ENCODE data around the gene PHF5A.
A peak's percentile ranks its signal among the peaks of the same experiment; 100 is the strongest.

PHF5A gene

DNA sequence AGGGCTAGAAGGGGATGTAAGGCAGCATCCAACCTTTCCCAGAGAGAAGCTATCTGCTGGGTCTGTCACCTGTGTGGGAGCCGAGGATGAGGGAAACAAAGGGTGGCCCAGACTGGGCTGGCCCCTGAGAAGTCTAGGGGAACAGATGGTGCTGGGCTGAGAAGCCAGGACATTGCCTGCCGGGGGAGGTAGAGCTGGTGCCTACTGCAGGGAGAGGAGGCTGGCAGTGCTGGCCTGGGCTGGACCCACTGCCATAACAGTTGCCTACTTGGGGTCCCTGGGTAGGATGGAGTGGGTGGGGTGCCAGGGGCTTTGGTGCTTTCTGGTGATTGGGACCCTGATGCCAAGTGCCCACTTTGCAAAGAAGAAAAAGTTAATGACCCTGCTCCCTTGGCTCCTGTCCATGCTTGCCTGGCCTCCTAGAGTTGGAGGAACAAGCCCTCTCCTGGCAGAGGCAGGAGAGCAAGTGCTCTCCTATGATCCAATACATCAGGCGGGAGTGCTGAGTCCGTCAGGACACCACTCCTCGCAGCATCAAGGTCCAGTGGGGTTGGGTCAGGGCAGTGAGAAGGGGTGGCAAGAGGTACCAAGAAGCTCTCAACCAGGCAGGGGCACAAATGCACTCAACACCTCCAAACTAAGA is 34.0 kb downstream of the PHF5A start:
- 0 out of 2 replicates have a peak, but pooled peaks have one; percentile 22 for TF ChIP-seq POLR2AphosphoS5 (IDR thresholded peaks at IDR 0.05; ENCODE audit: low read depth, low read length)

GRCh38 chr22:41431656-41432055 is 36.8 kb downstream of the PHF5A start:
- TF ChIP-seq REST (IDR thresholded peaks at IDR 0.05; ENCODE audit: insufficient read depth in 1 of 2, low read depth in 2 of 2, low read length in 2 of 2) (no peak), TAF1 (IDR thresholded peaks at IDR 0.05; ENCODE audit: borderline replicate concordance, insufficient read depth, low read length) (no peak), FOXP2 (optimal IDR thresholded peaks at IDR 0.05; ENCODE audit: borderline replicate concordance, extremely low read depth, extremely low read length, insufficient read depth) (no peak), SIN3A (IDR thresholded peaks at IDR 0.05; ENCODE audit: borderline replicate concordance, insufficient read depth, low read length) (no peak), POLR2AphosphoS5 (IDR thresholded peaks at IDR 0.05; ENCODE audit: low read depth, low read length) (no peak; the same call in none of the 2 replicates)

- TF ChIP-seq REST (IDR thresholded peaks at IDR 0.05; ENCODE audit: insufficient read depth in 1 of 2, low read depth in 2 of 2, low read length in 2 of 2) (no peak), POLR2AphosphoS5 (IDR thresholded peaks at IDR 0.05; ENCODE audit: low read depth, low read length) (no peak), TAF1 (IDR thresholded peaks at IDR 0.05; ENCODE audit: borderline replicate concordance, insufficient read depth, low read length) (no peak), FOXP2 (optimal IDR thresholded peaks at IDR 0.05; ENCODE audit: borderline replicate concordance, extremely low read depth, extremely low read length, insufficient read depth) (no peak), SIN3A (IDR thresholded peaks at IDR 0.05; ENCODE audit: borderline replicate concordance, insufficient read depth, low read length) (no peak)
These were observed 38.5 kb downstream of the PHF5A start for GRCh38 chr22:41429951-41430332.

- TF ChIP-seq SIN3A (IDR thresholded peaks at IDR 0.05; ENCODE audit: borderline replicate concordance, insufficient read depth, low read length) (no peak), TAF1 (IDR thresholded peaks at IDR 0.05; ENCODE audit: borderline replicate concordance, insufficient read depth, low read length) (no peak), REST (IDR thresholded peaks at IDR 0.05; ENCODE audit: insufficient read depth in 1 of 2, low read depth in 2 of 2, low read length in 2 of 2) (no peak), POLR2AphosphoS5 (IDR thresholded peaks at IDR 0.05; ENCODE audit: low read depth, low read length) (no peak), FOXP2 (optimal IDR thresholded peaks at IDR 0.05; ENCODE audit: borderline replicate concordance, extremely low read depth, extremely low read length, insufficient read depth) (no peak)
These were observed 39.1 kb downstream of the PHF5A start for GRCh38 chr22:41429232-41429950.

- TF ChIP-seq SIN3A (IDR thresholded peaks at IDR 0.05; ENCODE audit: borderline replicate concordance, insufficient read depth, low read length): no peak
- no peak for TF ChIP-seq FOXP2 (optimal IDR thresholded peaks at IDR 0.05; ENCODE audit: borderline replicate concordance, extremely low read depth, extremely low read length, insufficient read depth)
- TF ChIP-seq POLR2AphosphoS5 (IDR thresholded peaks at IDR 0.05; ENCODE audit: low read depth, low read length): no peak
- no peak for TF ChIP-seq TAF1 (IDR thresholded peaks at IDR 0.05; ENCODE audit: borderline replicate concordance, insufficient read depth, low read length)
- no peak for TF ChIP-seq REST (IDR thresholded peaks at IDR 0.05; ENCODE audit: insufficient read depth in 1 of 2, low read depth in 2 of 2, low read length in 2 of 2)
These were observed 42.7 kb downstream of the PHF5A start for GRCh38 chr22:41425660-41426365.
